Measurements from ENCODE around the gene BOLA3. TPM values are rescaled to one million over a fixed set of nuclear protein-coding genes. Genes with fewer than 3 reads are reported as not detected.

BOLA3 gene
- total RNA-seq, 3 donors from 2014 or later (not counting 1 experiment from before 2014, with no cell fraction given), result 8.1 to 13.8 (median 11.9) TPM

DNA sequence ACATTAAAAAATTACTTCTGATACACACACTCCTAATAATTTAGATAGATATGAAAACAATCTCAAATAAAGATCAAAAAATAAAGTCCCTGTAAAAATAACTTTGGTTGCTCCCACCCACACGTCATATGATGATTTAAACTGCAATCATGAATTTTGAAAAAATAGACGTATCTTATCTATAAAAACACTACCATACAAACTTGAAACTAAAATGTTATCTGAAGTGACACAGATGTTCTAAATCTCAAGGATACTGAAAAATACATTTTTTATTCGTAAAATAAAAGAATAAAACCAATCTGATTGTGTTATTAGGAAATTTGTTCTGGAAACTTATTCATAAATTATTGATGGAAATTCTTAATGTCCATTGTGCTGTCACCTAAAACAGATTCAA, 8.1 kb upstream of the BOLA3 start:
- Histone ChIP-seq H3K27me3 (ENCODE audit: control insufficient read depth, insufficient read depth, low read length) (no peaks in the 10 kb centered on the region), H3K27ac (ENCODE audit: low read length) (no peak overlapping the region), H3K9me3 (ENCODE audit: control insufficient read depth, insufficient read depth, low read length) (no peaks in the 10 kb centered on the region), H3K36me3 (ENCODE audit: control insufficient read depth, insufficient read depth, low read length) (peaks cover 74% of the 10 kb centered on the region), H3K4me1 (ENCODE audit: control insufficient read depth, insufficient read depth, low read length) (no peaks in the 10 kb centered on the region), H3K4me3 (ENCODE audit: low read length) (no peak overlapping the region)
- peaks cover 0 to 5% of the 10 kb centered on the region in 2 donors for H3K4me1 Mint-ChIP-seq
- H3K27me3 Mint-ChIP-seq (ENCODE audit: low read depth in 2 of 2), result no peaks in the 10 kb centered on the region
- H3K27ac Mint-ChIP-seq, result no peak overlapping the region
- H3K36me3 Mint-ChIP-seq, result peaks cover 10% of the 10 kb centered on the region
- ATAC-seq (no peak), DNase-seq (no peak)
- no peaks in the 10 kb centered on the region for H3K9me3 Mint-ChIP-seq
- TF ChIP-seq, protein P1, sequence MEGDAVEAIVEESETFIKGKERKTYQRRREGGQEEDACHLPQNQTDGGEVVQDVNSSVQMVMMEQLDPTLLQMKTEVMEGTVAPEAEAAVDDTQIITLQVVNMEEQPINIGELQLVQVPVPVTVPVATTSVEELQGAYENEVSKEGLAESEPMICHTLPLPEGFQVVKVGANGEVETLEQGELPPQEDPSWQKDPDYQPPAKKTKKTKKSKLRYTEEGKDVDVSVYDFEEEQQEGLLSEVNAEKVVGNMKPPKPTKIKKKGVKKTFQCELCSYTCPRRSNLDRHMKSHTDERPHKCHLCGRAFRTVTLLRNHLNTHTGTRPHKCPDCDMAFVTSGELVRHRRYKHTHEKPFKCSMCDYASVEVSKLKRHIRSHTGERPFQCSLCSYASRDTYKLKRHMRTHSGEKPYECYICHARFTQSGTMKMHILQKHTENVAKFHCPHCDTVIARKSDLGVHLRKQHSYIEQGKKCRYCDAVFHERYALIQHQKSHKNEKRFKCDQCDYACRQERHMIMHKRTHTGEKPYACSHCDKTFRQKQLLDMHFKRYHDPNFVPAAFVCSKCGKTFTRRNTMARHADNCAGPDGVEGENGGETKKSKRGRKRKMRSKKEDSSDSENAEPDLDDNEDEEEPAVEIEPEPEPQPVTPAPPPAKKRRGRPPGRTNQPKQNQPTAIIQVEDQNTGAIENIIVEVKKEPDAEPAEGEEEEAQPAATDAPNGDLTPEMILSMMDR (IDR thresholded peaks at IDR 0.05), result no peak
- H3K4me3 Mint-ChIP-seq, result no peak overlapping the region
- intact Hi-C loops (cut with micrococcal nuclease), result no loop called here
- 69% methylated on average over 2 of the region's 3 CpGs for WGBS (ENCODE audit: insufficient coverage)

GRCh38 chr2:74152954-74153353, 5.2 kb upstream of the BOLA3 start:
- 90% methylated on average over 1 of the region's 2 CpGs for WGBS (ENCODE audit: insufficient coverage)
- no peaks in the 10 kb centered on the region for H3K27me3 ChIP-seq (ENCODE audit: control insufficient read depth, insufficient read depth, low read length)
- no peak overlapping the region for H3K27ac ChIP-seq (ENCODE audit: low read length)
- peaks cover 8% of the 10 kb centered on the region for H3K4me1 ChIP-seq (ENCODE audit: control insufficient read depth, insufficient read depth, low read length)
- H3K4me3 ChIP-seq (ENCODE audit: low read length), result no peak overlapping the region
- intact Hi-C loops (cut with micrococcal nuclease), result no loop called here
- H3K4me3 Mint-ChIP-seq, result no peak overlapping the region
- DNase-seq (no peak), ATAC-seq (no peak)
- peak overlapping the region in 1 of 2 donors; percentile 12 for H3K27ac Mint-ChIP-seq
- TF ChIP-seq, protein P1 (IDR thresholded peaks at IDR 0.05), result no peak
- no peaks in the 10 kb centered on the region for H3K36me3 Mint-ChIP-seq
- H3K9me3 Mint-ChIP-seq, result no peaks in the 10 kb centered on the region
- H3K27me3 Mint-ChIP-seq (ENCODE audit: low read depth in 2 of 2), result no peaks in the 10 kb centered on the region
- peaks cover 54% of the 10 kb centered on the region for H3K36me3 ChIP-seq (ENCODE audit: control insufficient read depth, insufficient read depth, low read length)
- H3K4me1 Mint-ChIP-seq, result peaks cover 0 to 5% of the 10 kb centered on the region in 2 donors
- no peaks in the 10 kb centered on the region for H3K9me3 ChIP-seq (ENCODE audit: control insufficient read depth, insufficient read depth, low read length)

GRCh38 chr2:74149570-74150319, 2.0 kb upstream of the BOLA3 start:
- no peaks in the 10 kb centered on the region for H3K27me3 Mint-ChIP-seq (ENCODE audit: low read depth in 2 of 2)
- Histone ChIP-seq H3K4me1 (ENCODE audit: control insufficient read depth, insufficient read depth, low read length) (peaks cover 22% of the 10 kb centered on the region), H3K36me3 (ENCODE audit: control insufficient read depth, insufficient read depth, low read length) (peaks cover 25% of the 10 kb centered on the region), H3K9me3 (ENCODE audit: control insufficient read depth, insufficient read depth, low read length) (no peaks in the 10 kb centered on the region), H3K27ac (ENCODE audit: low read length) (no peak overlapping the region), H3K27me3 (ENCODE audit: control insufficient read depth, insufficient read depth, low read length) (no peaks in the 10 kb centered on the region), H3K4me3 (ENCODE audit: low read length) (no peak overlapping the region)
- DNase-seq, result no peak
- H3K9me3 Mint-ChIP-seq, result no peaks in the 10 kb centered on the region
- H3K36me3 Mint-ChIP-seq, result no peaks in the 10 kb centered on the region
- peak overlapping the region in 1 of 2 donors; percentile 63 for H3K27ac Mint-ChIP-seq
- TF ChIP-seq, protein P1 (IDR thresholded peaks at IDR 0.05), result no peak
- peaks cover 0 to 5% of the 10 kb centered on the region in 2 donors for H3K4me1 Mint-ChIP-seq
- no peak overlapping the region for H3K4me3 Mint-ChIP-seq
- intact Hi-C loops (cut with micrococcal nuclease), result loop anchor here (10.0 kb wide), 1 partner anchor 165 kb away; the partner anchor contains the start of gene TET3
- no peak for ATAC-seq
- 94% methylated on average over 7 of the region's 7 CpGs for WGBS (ENCODE audit: insufficient coverage)

DNA sequence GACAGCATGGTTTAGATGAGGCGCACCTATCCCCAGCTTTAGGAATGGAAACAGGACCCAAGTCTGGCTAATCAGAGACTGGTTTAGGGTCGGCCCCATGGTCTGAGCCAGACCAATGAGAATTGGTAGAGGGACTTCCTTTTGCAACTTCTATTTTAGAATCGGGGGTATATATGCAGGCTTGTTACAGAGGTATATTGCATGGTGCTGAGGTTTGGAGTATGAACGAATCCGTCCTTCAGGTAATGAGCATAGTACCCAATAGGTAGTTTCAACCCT, 1.5 kb upstream of the BOLA3 start:
- intact Hi-C loops (cut with micrococcal nuclease), result loop anchor here (10.0 kb wide), 1 partner anchor 164 kb away; the partner anchor contains the start of gene TET3
- 89% methylated on average over 4 of the region's 5 CpGs for WGBS (ENCODE audit: insufficient coverage)
- H3K4me3 Mint-ChIP-seq, result no peak overlapping the region

More for the DNA sequence above, 1.5 kb upstream of the BOLA3 start:
- Histone ChIP-seq H3K27me3 (ENCODE audit: control insufficient read depth, insufficient read depth, low read length) (no peaks in the 10 kb centered on the region), H3K36me3 (ENCODE audit: control insufficient read depth, insufficient read depth, low read length) (peaks cover 26% of the 10 kb centered on the region), H3K4me3 (ENCODE audit: low read length) (no peak overlapping the region), H3K9me3 (ENCODE audit: control insufficient read depth, insufficient read depth, low read length) (no peaks in the 10 kb centered on the region), H3K27ac (ENCODE audit: low read length) (no peak overlapping the region), H3K4me1 (ENCODE audit: control insufficient read depth, insufficient read depth, low read length) (peaks cover 22% of the 10 kb centered on the region)
- Mint-ChIP-seq H3K27ac (no peak overlapping the region), H3K27me3 (ENCODE audit: low read depth in 2 of 2) (no peaks in the 10 kb centered on the region), H3K4me1 (peaks cover 0 to 5% of the 10 kb centered on the region in 2 donors), H3K9me3 (no peaks in the 10 kb centered on the region), H3K36me3 (no peaks in the 10 kb centered on the region)
- TF ChIP-seq, protein P1 (IDR thresholded peaks at IDR 0.05), result no peak
- DNase-seq, result no peak
- no peak for ATAC-seq

Measured in natural killer cell (primary cell).